Epithelial cell of prostate (primary cell): ENCODE measurements around the gene PARVG.

Experiments
- DNase-seq: peaks from one replicate; pipeline ENCODE4 v3.0.0-alpha.2; 2011; ENCODE audit warnings: low read depth, low spot score
- H3K27ac ChIP-seq: fragments of 450-650 bp; 2 replicates; pipeline ENCODE4 v1.5.1; 2017; ENCODE audit warnings: mild to moderate bottlenecking

The PARVG gene

GRCh38 chr22:44154436-44154942 lies 26.2 kb upstream of the PARVG start:
- no peak for DNase-seq
- no peak overlapping the region for H3K27ac ChIP-seq

GRCh38 chr22:44155115-44155514 lies 25.6 kb upstream of the PARVG start:
- DNase-seq: no peak
- H3K27ac ChIP-seq: no peak overlapping the region

- DNase-seq: no peak
- H3K27ac ChIP-seq: no peak overlapping the region
These were observed 22.7 kb upstream of the PARVG start for GRCh38 chr22:44157916-44158618.

- no peak overlapping the region for H3K27ac ChIP-seq
- DNase-seq: no peak
These were observed 21.9 kb upstream of the PARVG start for GRCh38 chr22:44158816-44159215.

GRCh38 chr22:44159221-44159620 lies 21.5 kb upstream of the PARVG start:
- no peak for DNase-seq
- H3K27ac ChIP-seq: no peak overlapping the region

- H3K27ac ChIP-seq: no peak overlapping the region
- no peak for DNase-seq
These were observed 20.9 kb upstream of the PARVG start for GRCh38 chr22:44159811-44160210.

GRCh38 chr22:44160421-44160820 lies 20.3 kb upstream of the PARVG start:
- DNase-seq: no peak
- H3K27ac ChIP-seq: no peak overlapping the region

GRCh38 chr22:44161673-44162072 lies 19.1 kb upstream of the PARVG start:
- no peak for DNase-seq
- no peak overlapping the region for H3K27ac ChIP-seq

- DNase-seq: no peak
- no peak overlapping the region for H3K27ac ChIP-seq
These were observed 17.8 kb upstream of the PARVG start for GRCh38 chr22:44162960-44163359.

GRCh38 chr22:44163536-44163935 lies 17.2 kb upstream of the PARVG start:
- H3K27ac ChIP-seq: no peak overlapping the region
- no peak for DNase-seq

GRCh38 chr22:44164031-44164430 lies 16.7 kb upstream of the PARVG start:
- no peak for DNase-seq
- no peak overlapping the region for H3K27ac ChIP-seq

GRCh38 chr22:44165286-44165874 lies 15.3 kb upstream of the PARVG start:
- no peak for DNase-seq

GRCh38 chr22:44166498-44167276 lies 14.0 kb upstream of the PARVG start:
- H3K27ac ChIP-seq: no peak overlapping the region
- no peak for DNase-seq

More at GRCh38 chr22:44165286-44165874, 15.3 kb upstream of the PARVG start:
- no peak overlapping the region for H3K27ac ChIP-seq

GRCh38 chr22:44167501-44167900 lies 13.2 kb upstream of the PARVG start:
- H3K27ac ChIP-seq: no peak overlapping the region
- DNase-seq: no peak

- no peak for DNase-seq
- H3K27ac ChIP-seq: no peak overlapping the region
These were observed 12.5 kb upstream of the PARVG start for GRCh38 chr22:44168206-44168605.

- DNase-seq: no peak
- H3K27ac ChIP-seq: no peak overlapping the region
These were observed 10.3 kb upstream of the PARVG start for GRCh38 chr22:44170470-44170869.

- H3K27ac ChIP-seq: no peak overlapping the region
These were observed 9.2 kb upstream of the PARVG start for GRCh38 chr22:44171561-44171960.

GRCh38 chr22:44172370-44173108 lies 8.2 kb upstream of the PARVG start:
- no peak for DNase-seq
- H3K27ac ChIP-seq: no peak overlapping the region

More at GRCh38 chr22:44171561-44171960, 9.2 kb upstream of the PARVG start:
- no peak for DNase-seq

GRCh38 chr22:44173154-44173553 lies 7.6 kb upstream of the PARVG start:
- DNase-seq: no peak
- H3K27ac ChIP-seq: no peak overlapping the region

GRCh38 chr22:44175676-44176075 lies 5.0 kb upstream of the PARVG start:
- DNase-seq: no peak
- H3K27ac ChIP-seq: no peak overlapping the region
